ENCODE measurements around the gene EFNA1. TPM values are rescaled to one million over a fixed set of nuclear protein-coding genes. Genes with fewer than 3 reads are reported as not detected.

Gene EFNA1
- total and polyA plus RNA-seq, 2 experiments from 2014 or later, result 3.2 to 5.1 TPM

DNA sequence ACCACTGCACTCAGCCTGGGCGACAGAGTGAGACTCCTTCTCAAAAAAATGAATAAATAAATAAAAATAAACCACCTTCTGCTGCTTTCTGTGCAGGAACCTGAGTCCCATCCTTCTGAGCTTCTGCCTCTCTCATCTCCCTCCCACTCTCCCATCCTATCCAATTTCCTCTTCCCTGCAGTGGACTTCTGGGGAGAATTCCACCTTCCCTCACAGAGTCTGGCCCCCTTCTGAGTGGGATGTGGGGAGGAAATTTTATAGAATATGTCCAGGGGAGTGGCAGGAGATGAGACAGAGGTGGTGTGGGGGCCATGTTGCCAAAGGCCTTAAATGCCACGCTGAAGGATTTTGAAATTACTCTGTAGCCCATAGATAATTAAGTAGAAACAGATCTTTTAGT lies 5.4 kb upstream of the EFNA1 start:
- DNase-seq (ENCODE audit: low spot score) (no peak), ATAC-seq (no peak)
- Histone ChIP-seq H4K20me1 (replicated peaks; ENCODE audit: insufficient read depth) (no peaks in the 10 kb centered on the region), H3K79me2 (replicated peaks; ENCODE audit: insufficient read depth) (no peaks in the 10 kb centered on the region), H3K36me3 (ENCODE audit: insufficient read depth) (no peaks in the 10 kb centered on the region), H3K27ac (ENCODE audit: low read depth) (no peak overlapping the region), H3K4me3 (no peak overlapping the region), H3K4me2 (no peak overlapping the region), H3K27me3 (ENCODE audit: insufficient read depth) (peaks cover 56% of the 10 kb centered on the region), H3K9me2 (ENCODE audit: insufficient read depth) (no peaks in the 10 kb centered on the region), H3K4me1 (ENCODE audit: insufficient read depth) (peaks cover 22% of the 10 kb centered on the region), H3F3A (replicated peaks; ENCODE audit: low read depth) (peaks cover 5% of the 10 kb centered on the region), H2AFZ (no peak overlapping the region)
- H3K36me3 Mint-ChIP-seq (ENCODE audit: low read depth), result no peaks in the 10 kb centered on the region
- no peak overlapping the region for H3K4me3 Mint-ChIP-seq
- no peak overlapping the region for H3K27ac Mint-ChIP-seq
- TF ChIP-seq, protein P1, sequence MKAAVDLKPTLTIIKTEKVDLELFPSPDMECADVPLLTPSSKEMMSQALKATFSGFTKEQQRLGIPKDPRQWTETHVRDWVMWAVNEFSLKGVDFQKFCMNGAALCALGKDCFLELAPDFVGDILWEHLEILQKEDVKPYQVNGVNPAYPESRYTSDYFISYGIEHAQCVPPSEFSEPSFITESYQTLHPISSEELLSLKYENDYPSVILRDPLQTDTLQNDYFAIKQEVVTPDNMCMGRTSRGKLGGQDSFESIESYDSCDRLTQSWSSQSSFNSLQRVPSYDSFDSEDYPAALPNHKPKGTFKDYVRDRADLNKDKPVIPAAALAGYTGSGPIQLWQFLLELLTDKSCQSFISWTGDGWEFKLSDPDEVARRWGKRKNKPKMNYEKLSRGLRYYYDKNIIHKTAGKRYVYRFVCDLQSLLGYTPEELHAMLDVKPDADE (IDR thresholded peaks at IDR 0.05), result no peak
- no peak for TF ChIP-seq EZH2phosphoT487 (IDR thresholded peaks at IDR 0.05; ENCODE audit: unreplicated experiment)
- TF ChIP-seq, protein P2, sequence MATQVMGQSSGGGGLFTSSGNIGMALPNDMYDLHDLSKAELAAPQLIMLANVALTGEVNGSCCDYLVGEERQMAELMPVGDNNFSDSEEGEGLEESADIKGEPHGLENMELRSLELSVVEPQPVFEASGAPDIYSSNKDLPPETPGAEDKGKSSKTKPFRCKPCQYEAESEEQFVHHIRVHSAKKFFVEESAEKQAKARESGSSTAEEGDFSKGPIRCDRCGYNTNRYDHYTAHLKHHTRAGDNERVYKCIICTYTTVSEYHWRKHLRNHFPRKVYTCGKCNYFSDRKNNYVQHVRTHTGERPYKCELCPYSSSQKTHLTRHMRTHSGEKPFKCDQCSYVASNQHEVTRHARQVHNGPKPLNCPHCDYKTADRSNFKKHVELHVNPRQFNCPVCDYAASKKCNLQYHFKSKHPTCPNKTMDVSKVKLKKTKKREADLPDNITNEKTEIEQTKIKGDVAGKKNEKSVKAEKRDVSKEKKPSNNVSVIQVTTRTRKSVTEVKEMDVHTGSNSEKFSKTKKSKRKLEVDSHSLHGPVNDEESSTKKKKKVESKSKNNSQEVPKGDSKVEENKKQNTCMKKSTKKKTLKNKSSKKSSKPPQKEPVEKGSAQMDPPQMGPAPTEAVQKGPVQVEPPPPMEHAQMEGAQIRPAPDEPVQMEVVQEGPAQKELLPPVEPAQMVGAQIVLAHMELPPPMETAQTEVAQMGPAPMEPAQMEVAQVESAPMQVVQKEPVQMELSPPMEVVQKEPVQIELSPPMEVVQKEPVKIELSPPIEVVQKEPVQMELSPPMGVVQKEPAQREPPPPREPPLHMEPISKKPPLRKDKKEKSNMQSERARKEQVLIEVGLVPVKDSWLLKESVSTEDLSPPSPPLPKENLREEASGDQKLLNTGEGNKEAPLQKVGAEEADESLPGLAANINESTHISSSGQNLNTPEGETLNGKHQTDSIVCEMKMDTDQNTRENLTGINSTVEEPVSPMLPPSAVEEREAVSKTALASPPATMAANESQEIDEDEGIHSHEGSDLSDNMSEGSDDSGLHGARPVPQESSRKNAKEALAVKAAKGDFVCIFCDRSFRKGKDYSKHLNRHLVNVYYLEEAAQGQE (IDR thresholded peaks at IDR 0.05; ENCODE audit: unreplicated experiment), result no peak
- TF ChIP-seq POLR2AphosphoS5 (IDR thresholded peaks at IDR 0.05; ENCODE audit: low read depth), result no peak
- TF ChIP-seq JUNB (IDR thresholded peaks at IDR 0.05; ENCODE audit: unreplicated experiment), result no peak
- no peak for TF ChIP-seq STAT1 (IDR thresholded peaks at IDR 0.05; ENCODE audit: unreplicated experiment)
- TF ChIP-seq, protein P3, sequence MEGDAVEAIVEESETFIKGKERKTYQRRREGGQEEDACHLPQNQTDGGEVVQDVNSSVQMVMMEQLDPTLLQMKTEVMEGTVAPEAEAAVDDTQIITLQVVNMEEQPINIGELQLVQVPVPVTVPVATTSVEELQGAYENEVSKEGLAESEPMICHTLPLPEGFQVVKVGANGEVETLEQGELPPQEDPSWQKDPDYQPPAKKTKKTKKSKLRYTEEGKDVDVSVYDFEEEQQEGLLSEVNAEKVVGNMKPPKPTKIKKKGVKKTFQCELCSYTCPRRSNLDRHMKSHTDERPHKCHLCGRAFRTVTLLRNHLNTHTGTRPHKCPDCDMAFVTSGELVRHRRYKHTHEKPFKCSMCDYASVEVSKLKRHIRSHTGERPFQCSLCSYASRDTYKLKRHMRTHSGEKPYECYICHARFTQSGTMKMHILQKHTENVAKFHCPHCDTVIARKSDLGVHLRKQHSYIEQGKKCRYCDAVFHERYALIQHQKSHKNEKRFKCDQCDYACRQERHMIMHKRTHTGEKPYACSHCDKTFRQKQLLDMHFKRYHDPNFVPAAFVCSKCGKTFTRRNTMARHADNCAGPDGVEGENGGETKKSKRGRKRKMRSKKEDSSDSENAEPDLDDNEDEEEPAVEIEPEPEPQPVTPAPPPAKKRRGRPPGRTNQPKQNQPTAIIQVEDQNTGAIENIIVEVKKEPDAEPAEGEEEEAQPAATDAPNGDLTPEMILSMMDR (conservative IDR thresholded peaks at IDR 0.05; ENCODE audit: low read depth in 2 of 2), result no peak
- no peak for TF ChIP-seq NANOG (IDR thresholded peaks at IDR 0.05; ENCODE audit: borderline replicate concordance)
- no peak for TF ChIP-seq EZH2 (IDR thresholded peaks at IDR 0.05; ENCODE audit: low read depth, unreplicated experiment)
- TF ChIP-seq ZNF331 (CRISPR knock-in tag; IDR thresholded peaks at IDR 0.05; ENCODE audit: low read depth), result no peak
- no peak for TF ChIP-seq CREB1 (CRISPR knock-in tag; IDR thresholded peaks at IDR 0.05; ENCODE audit: low read depth)
- no peak for TF ChIP-seq ZNF114 (CRISPR knock-in tag; IDR thresholded peaks at IDR 0.05)
- TF ChIP-seq, protein P4, sequence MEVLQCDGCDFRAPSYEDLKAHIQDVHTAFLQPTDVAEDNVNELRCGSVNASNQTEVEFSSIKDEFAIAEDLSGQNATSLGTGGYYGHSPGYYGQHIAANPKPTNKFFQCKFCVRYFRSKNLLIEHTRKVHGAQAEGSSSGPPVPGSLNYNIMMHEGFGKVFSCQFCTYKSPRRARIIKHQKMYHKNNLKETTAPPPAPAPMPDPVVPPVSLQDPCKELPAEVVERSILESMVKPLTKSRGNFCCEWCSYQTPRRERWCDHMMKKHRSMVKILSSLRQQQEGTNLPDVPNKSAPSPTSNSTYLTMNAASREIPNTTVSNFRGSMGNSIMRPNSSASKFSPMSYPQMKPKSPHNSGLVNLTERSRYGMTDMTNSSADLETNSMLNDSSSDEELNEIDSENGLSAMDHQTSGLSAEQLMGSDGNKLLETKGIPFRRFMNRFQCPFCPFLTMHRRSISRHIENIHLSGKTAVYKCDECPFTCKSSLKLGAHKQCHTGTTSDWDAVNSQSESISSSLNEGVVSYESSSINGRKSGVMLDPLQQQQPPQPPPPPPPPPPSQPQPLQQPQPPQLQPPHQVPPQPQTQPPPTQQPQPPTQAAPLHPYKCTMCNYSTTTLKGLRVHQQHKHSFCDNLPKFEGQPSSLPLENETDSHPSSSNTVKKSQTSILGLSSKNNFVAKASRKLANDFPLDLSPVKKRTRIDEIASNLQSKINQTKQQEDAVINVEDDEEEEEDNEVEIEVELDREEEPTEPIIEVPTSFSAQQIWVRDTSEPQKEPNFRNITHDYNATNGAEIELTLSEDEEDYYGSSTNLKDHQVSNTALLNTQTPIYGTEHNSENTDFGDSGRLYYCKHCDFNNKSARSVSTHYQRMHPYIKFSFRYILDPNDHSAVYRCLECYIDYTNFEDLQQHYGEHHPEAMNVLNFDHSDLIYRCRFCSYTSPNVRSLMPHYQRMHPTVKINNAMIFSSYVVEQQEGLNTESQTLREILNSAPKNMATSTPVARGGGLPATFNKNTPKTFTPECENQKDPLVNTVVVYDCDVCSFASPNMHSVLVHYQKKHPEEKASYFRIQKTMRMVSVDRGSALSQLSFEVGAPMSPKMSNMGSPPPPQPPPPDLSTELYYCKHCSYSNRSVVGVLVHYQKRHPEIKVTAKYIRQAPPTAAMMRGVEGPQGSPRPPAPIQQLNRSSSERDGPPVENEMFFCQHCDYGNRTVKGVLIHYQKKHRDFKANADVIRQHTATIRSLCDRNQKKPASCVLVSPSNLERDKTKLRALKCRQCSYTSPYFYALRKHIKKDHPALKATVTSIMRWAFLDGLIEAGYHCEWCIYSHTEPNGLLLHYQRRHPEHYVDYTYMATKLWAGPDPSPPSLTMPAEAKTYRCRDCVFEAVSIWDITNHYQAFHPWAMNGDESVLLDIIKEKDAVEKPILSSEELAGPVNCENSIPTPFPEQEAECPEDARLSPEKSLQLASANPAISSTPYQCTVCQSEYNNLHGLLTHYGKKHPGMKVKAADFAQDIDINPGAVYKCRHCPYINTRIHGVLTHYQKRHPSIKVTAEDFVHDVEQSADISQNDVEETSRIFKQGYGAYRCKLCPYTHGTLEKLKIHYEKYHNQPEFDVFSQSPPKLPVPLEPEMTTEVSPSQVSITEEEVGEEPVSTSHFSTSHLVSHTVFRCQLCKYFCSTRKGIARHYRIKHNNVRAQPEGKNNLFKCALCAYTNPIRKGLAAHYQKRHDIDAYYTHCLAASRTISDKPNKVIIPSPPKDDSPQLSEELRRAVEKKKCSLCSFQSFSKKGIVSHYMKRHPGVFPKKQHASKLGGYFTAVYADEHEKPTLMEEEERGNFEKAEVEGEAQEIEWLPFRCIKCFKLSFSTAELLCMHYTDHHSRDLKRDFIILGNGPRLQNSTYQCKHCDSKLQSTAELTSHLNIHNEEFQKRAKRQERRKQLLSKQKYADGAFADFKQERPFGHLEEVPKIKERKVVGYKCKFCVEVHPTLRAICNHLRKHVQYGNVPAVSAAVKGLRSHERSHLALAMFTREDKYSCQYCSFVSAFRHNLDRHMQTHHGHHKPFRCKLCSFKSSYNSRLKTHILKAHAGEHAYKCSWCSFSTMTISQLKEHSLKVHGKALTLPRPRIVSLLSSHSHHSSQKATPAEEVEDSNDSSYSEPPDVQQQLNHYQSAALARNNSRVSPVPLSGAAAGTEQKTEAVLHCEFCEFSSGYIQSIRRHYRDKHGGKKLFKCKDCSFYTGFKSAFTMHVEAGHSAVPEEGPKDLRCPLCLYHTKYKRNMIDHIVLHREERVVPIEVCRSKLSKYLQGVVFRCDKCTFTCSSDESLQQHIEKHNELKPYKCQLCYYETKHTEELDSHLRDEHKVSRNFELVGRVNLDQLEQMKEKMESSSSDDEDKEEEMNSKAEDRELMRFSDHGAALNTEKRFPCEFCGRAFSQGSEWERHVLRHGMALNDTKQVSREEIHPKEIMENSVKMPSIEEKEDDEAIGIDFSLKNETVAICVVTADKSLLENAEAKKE (CRISPR knock-in tag; IDR thresholded peaks at IDR 0.05), result no peak
- H3K4me1 Mint-ChIP-seq, result peaks cover 26% of the 10 kb centered on the region
- H3K9me3 Mint-ChIP-seq, result no peaks in the 10 kb centered on the region
- peaks cover 50% of the 10 kb centered on the region for H3K27me3 Mint-ChIP-seq (ENCODE audit: insufficient read depth, low read depth, poor library complexity)

Data from GM23338 (cell line).